ENCODE results near the gene ATAD3C. TPM values are rescaled to one million over a fixed set of nuclear protein-coding genes. Genes with fewer than 3 reads are reported as not detected.
"Not testable (repeated sequence)": the region's sequence is repeated elsewhere in the genome, so short reads cannot be mapped to it uniquely, and the experiment has no call there.

The ATAD3C gene
- total RNA-seq, 3 donors from 2014 or later = 0.33 to 1.1 (median 0.74) TPM

- DNase-seq (no peak), ATAC-seq (no peak)
- H3K4me1 Mint-ChIP-seq (ENCODE audit: low read depth) = peaks cover 17% of the 10 kb centered on the region
- H3K36me3 Mint-ChIP-seq (ENCODE audit: insufficient read depth) = peaks cover 4% of the 10 kb centered on the region
- H3K4me3 Mint-ChIP-seq = no peak overlapping the region
- H3K27me3 Mint-ChIP-seq (ENCODE audit: low read depth) = no peaks in the 10 kb centered on the region
- H3K9me3 Mint-ChIP-seq = no peaks in the 10 kb centered on the region
Observed at GRCh38 chr1:1411626-1412025, 37.9 kb upstream of the ATAD3C start.

GRCh38 chr1:1412311-1412902 is 37.1 kb upstream of the ATAD3C start:
- H3K27me3 Mint-ChIP-seq (ENCODE audit: low read depth); H3K36me3 Mint-ChIP-seq (ENCODE audit: insufficient read depth): not testable (repeated sequence)

GRCh38 chr1:1415751-1416150 is 33.7 kb upstream of the ATAD3C start:
- Mint-ChIP-seq H3K36me3 (ENCODE audit: insufficient read depth) (no peaks in the 10 kb centered on the region), H3K4me3 (no peak overlapping the region), H3K27me3 (ENCODE audit: low read depth) (peaks cover 4% of the 10 kb centered on the region)

More at GRCh38 chr1:1412311-1412902, 37.1 kb upstream of the ATAD3C start:
- not testable (repeated sequence) for DNase-seq, ATAC-seq, H3K9me3 Mint-ChIP-seq, H3K4me3 Mint-ChIP-seq
- peaks cover 17% of the 10 kb centered on the region for H3K4me1 Mint-ChIP-seq (ENCODE audit: low read depth)

GRCh38 chr1:1417396-1417795 is 32.1 kb upstream of the ATAD3C start:
- H3K27me3 Mint-ChIP-seq (ENCODE audit: low read depth); DNase-seq; H3K36me3 Mint-ChIP-seq (ENCODE audit: insufficient read depth); H3K4me3 Mint-ChIP-seq; H3K4me1 Mint-ChIP-seq (ENCODE audit: low read depth); H3K9me3 Mint-ChIP-seq; ATAC-seq: not testable (repeated sequence)

More at GRCh38 chr1:1415751-1416150, 33.7 kb upstream of the ATAD3C start:
- Mint-ChIP-seq H3K4me1 (ENCODE audit: low read depth) (peaks cover 1% of the 10 kb centered on the region), H3K9me3 (no peaks in the 10 kb centered on the region)
- DNase-seq (no peak), ATAC-seq (no peak)

GRCh38 chr1:1417825-1418463 is 31.5 kb upstream of the ATAD3C start:
- DNase-seq = not testable (repeated sequence)

GRCh38 chr1:1418464-1419362 is 30.8 kb upstream of the ATAD3C start:
- Mint-ChIP-seq H3K4me3 (no peak overlapping the region), H3K27me3 (ENCODE audit: low read depth) (peaks cover 16% of the 10 kb centered on the region), H3K36me3 (ENCODE audit: insufficient read depth) (no peaks in the 10 kb centered on the region), H3K9me3 (no peaks in the 10 kb centered on the region), H3K4me1 (ENCODE audit: low read depth) (peaks cover 1% of the 10 kb centered on the region)
- no peak for ATAC-seq
- no peak for DNase-seq

More at GRCh38 chr1:1417825-1418463, 31.5 kb upstream of the ATAD3C start:
- H3K27me3 Mint-ChIP-seq (ENCODE audit: low read depth) = peaks cover 13% of the 10 kb centered on the region
- not testable (repeated sequence) for H3K9me3 Mint-ChIP-seq; ATAC-seq; H3K4me1 Mint-ChIP-seq (ENCODE audit: low read depth); H3K36me3 Mint-ChIP-seq (ENCODE audit: insufficient read depth); H3K4me3 Mint-ChIP-seq

GRCh38 chr1:1419363-1419812 is 30.1 kb upstream of the ATAD3C start:
- H3K9me3 Mint-ChIP-seq = no peaks in the 10 kb centered on the region

GRCh38 chr1:1419813-1420653 is 29.5 kb upstream of the ATAD3C start:
- DNase-seq (no peak), ATAC-seq (peak; percentile 78 to 83)
- Mint-ChIP-seq H3K4me3 (no peak overlapping the region), H3K36me3 (ENCODE audit: insufficient read depth) (no peaks in the 10 kb centered on the region), H3K4me1 (ENCODE audit: low read depth) (peaks cover 1% of the 10 kb centered on the region), H3K9me3 (no peaks in the 10 kb centered on the region), H3K27me3 (ENCODE audit: low read depth) (peaks cover 20% of the 10 kb centered on the region)

More at GRCh38 chr1:1419363-1419812, 30.1 kb upstream of the ATAD3C start:
- DNase-seq = no peak
- H3K27me3 Mint-ChIP-seq (ENCODE audit: low read depth) = peaks cover 16% of the 10 kb centered on the region
- no peak overlapping the region for H3K4me3 Mint-ChIP-seq
- H3K36me3 Mint-ChIP-seq (ENCODE audit: insufficient read depth) = no peaks in the 10 kb centered on the region
- H3K4me1 Mint-ChIP-seq (ENCODE audit: low read depth) = peaks cover 1% of the 10 kb centered on the region
- ATAC-seq = no peak

- H3K36me3 Mint-ChIP-seq (ENCODE audit: insufficient read depth) = no peaks in the 10 kb centered on the region
- ATAC-seq = no peak
- no peaks in the 10 kb centered on the region for H3K9me3 Mint-ChIP-seq
- peaks cover 23% of the 10 kb centered on the region for H3K27me3 Mint-ChIP-seq (ENCODE audit: low read depth)
- peaks cover 1% of the 10 kb centered on the region for H3K4me1 Mint-ChIP-seq (ENCODE audit: low read depth)
- no peak for DNase-seq
- H3K4me3 Mint-ChIP-seq = no peak overlapping the region
Observed at GRCh38 chr1:1420654-1421141, 28.8 kb upstream of the ATAD3C start.

GRCh38 chr1:1421147-1421906 is 28.2 kb upstream of the ATAD3C start, which contains the start of gene ANKRD65:
Gene ANKRD65, minus strand, starts transcription at chr1:1421276. Its CDS starts 271 bp downstream, at chr1:1421005.
- H3K4me1 Mint-ChIP-seq (ENCODE audit: low read depth) = peaks cover 1% of the 10 kb centered on the region
- peaks cover 27% of the 10 kb centered on the region for H3K27me3 Mint-ChIP-seq (ENCODE audit: low read depth)
- H3K4me3 Mint-ChIP-seq = no peak within 1 kb of the TSS
- no peaks in the 10 kb centered on the region for H3K9me3 Mint-ChIP-seq
- no peak for DNase-seq
- ATAC-seq = no peak
- H3K36me3 Mint-ChIP-seq (ENCODE audit: insufficient read depth) = no peaks in the 10 kb centered on the region

GRCh38 chr1:1421907-1422464 is 27.5 kb upstream of the ATAD3C start:
- DNase-seq (no peak), ATAC-seq (no peak)
- Mint-ChIP-seq H3K9me3 (no peaks in the 10 kb centered on the region), H3K36me3 (ENCODE audit: insufficient read depth) (no peaks in the 10 kb centered on the region), H3K4me1 (ENCODE audit: low read depth) (peaks cover 1% of the 10 kb centered on the region), H3K4me3 (no peak overlapping the region), H3K27me3 (ENCODE audit: low read depth) (peaks cover 29% of the 10 kb centered on the region)

GRCh38 chr1:1422465-1423244 is 26.8 kb upstream of the ATAD3C start:
- H3K4me3 Mint-ChIP-seq = no peak overlapping the region
- H3K9me3 Mint-ChIP-seq = no peaks in the 10 kb centered on the region
- no peaks in the 10 kb centered on the region for H3K36me3 Mint-ChIP-seq (ENCODE audit: insufficient read depth)
- DNase-seq (no peak), ATAC-seq (peak in 1 of 2 donors; percentile 9)
- peaks cover 1% of the 10 kb centered on the region for H3K4me1 Mint-ChIP-seq (ENCODE audit: low read depth)
- peaks cover 29% of the 10 kb centered on the region for H3K27me3 Mint-ChIP-seq (ENCODE audit: low read depth)
